Gastroesophageal sphincter (tissue), 3 donors: ENCODE results near the gene PRKN.

Experiments
- EP300 ChIP-seq: sonication (generic); formaldehyde crosslinking; IDR thresholded peaks from one replicate; pipeline ENCODE4 v1.6.1; 2017; ENCODE audit warnings: antibody characterized with exemption, mild to moderate bottlenecking
- POLR2A ChIP-seq, 2 donors: fragments of 450-650 bp; IDR thresholded peaks; one replicate each; pipeline ENCODE4 v1.6.1; 2017; ENCODE audit warnings: antibody characterized with exemption in 2 of 2, mild to moderate bottlenecking in 2 of 2, moderate library complexity in 1 of 2
- POLR2AphosphoS5 ChIP-seq: sonication (generic); formaldehyde crosslinking; IDR thresholded peaks from one replicate; pipeline ENCODE4 v1.6.1; 2017; ENCODE audit warnings: antibody characterized with exemption
- TF ChIP-seq, protein P1 (sequence below), 4 experiments: fragments of 200-600 bp in 2 of 4; fragments of 450-650 bp in 2 of 4; sonication (generic) in 1 of 4; IDR thresholded peaks; one replicate each; pipeline ENCODE4 v1.5.1; 2017 to 2019; ENCODE audit warnings: antibody characterized with exemption in 4 of 4, mild to moderate bottlenecking in 2 of 4, moderate library complexity in 2 of 4

DNA sequence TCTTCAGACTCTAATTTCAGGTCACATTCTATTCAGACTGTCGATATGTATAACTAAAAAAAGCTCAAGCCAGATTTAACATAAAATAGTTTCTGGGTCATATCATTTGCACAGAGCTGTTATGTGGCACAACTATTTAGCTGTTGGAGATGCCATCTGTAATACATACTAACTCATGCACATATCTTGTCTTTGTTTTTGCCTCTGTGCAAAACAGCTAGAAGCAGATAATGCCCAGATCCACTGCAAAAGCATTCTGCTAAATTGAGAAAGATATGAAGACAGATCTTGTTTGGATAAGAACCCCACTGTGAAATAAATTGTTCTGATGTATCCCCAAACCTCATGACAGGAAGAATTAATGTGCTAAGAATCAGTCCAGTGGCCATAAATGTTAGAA lies 930.9 kb downstream of the PRKN start:
- TF ChIP-seq, protein P1, sequence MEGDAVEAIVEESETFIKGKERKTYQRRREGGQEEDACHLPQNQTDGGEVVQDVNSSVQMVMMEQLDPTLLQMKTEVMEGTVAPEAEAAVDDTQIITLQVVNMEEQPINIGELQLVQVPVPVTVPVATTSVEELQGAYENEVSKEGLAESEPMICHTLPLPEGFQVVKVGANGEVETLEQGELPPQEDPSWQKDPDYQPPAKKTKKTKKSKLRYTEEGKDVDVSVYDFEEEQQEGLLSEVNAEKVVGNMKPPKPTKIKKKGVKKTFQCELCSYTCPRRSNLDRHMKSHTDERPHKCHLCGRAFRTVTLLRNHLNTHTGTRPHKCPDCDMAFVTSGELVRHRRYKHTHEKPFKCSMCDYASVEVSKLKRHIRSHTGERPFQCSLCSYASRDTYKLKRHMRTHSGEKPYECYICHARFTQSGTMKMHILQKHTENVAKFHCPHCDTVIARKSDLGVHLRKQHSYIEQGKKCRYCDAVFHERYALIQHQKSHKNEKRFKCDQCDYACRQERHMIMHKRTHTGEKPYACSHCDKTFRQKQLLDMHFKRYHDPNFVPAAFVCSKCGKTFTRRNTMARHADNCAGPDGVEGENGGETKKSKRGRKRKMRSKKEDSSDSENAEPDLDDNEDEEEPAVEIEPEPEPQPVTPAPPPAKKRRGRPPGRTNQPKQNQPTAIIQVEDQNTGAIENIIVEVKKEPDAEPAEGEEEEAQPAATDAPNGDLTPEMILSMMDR (IDR thresholded peaks at IDR 0.05): no peak
- TF ChIP-seq POLR2A (IDR thresholded peaks at IDR 0.05) (no peak), POLR2AphosphoS5 (no peak), EP300 (no peak)
